GM11168 (cell line): ENCODE data around the gene RUNX2.
"Not testable (repeated sequence)": the region's sequence is repeated elsewhere in the genome, so short reads cannot be mapped to it uniquely, and the experiment has no call there.

Experiments
- in situ Hi-C: fragments of 300-500 bp; cut with MboI; formaldehyde crosslinking; loops from one replicate; pipeline ENCODE4 v1.12.0; 2022; ENCODE audit warnings: low sequenced_read_pairs; ENCODE audit not compliant: unreplicated experiment

RUNX2 gene

DNA sequence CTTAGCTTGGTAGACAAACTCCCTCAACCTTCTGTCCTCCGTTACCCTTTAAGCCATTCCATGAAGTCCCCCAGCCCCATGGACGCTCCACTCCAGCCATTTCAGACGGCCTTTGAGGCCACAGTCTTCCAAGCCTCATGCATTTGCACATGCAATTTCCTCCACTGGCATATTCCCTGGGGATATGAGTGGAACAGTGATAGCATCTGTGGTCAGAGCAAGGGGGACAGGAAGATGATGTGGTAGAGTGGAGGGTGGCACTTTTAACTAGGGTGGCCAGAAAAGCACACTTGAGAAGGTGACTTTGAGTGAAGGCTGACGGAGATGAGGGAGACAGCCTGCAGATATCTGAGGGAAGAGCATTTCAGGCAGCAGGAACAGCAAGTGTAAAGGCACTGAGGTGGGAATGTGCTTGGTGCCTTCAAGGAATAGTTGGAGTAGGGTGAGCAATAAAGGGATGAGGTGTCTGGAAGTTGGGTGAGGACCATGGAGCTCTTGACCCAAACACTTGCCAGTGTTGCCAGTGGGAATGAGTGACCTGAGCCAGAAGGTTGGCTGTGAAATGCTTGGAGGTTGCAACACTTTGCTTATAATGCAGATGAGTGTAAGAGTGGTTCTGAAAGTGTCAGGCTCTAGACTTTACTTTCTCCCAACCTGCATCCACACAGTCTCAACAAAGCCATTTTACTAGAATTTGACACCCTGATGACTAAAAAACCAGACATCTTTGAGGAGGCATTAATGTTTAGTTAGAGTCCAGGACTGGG lies 325.2 kb downstream of the RUNX2 start:
- in situ Hi-C loops = no loop called here

GRCh38 chr6:45654673-45655072 lies 326.5 kb downstream of the RUNX2 start:
- in situ Hi-C loops = no loop called here

- in situ Hi-C loops = no loop called here
These were observed 327.8 kb downstream of the RUNX2 start for GRCh38 chr6:45655745-45656476.

- in situ Hi-C loops = no loop called here
These were observed 329.1 kb downstream of the RUNX2 start for GRCh38 chr6:45657226-45657625.

DNA sequence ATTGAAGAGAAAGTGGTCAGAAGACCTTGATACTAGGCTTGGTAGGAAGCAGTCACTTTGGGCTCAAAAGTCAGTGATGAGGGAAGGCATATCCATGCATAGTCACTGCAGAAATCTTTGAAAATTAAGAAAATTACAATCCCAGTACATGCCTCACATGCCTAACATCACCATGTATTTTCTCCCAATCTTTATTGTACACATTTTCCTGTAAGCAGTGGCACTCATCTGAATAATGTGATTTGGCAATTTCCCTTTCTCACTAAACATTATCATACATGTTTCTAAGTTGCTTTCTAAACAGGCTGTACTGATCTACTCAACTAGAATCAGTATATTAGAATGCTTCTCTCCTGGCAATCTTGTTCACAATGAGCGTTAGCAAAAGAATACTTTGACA lies 330.3 kb downstream of the RUNX2 start:
- in situ Hi-C loops = no loop called here

DNA sequence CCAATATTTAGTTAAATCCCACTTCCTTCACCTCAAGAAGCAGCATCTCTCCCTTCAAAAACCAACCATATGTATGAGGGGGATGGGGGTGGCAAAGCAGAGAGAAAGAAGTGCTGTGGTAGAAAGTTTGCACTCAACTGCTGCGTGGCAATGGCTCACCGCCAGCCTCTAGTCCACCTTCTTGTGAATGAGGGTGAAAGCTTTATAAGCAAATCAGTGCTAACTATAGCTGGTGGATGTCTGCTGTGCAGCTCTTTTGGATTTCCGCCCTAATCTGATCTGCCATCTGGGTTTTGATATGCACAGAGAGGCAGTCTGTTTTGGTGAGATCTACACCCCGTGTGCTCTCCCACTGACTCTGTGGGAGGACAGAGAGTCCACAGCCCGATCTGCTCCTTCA lies 330.8 kb downstream of the RUNX2 start:
- in situ Hi-C loops = no loop called here

- in situ Hi-C loops = no loop called here
These were observed 333.5 kb downstream of the RUNX2 start for GRCh38 chr6:45661661-45662060.

GRCh38 chr6:45663251-45664221 lies 335.4 kb downstream of the RUNX2 start:
- in situ Hi-C loops = no loop called here

GRCh38 chr6:45664707-45665106 lies 336.6 kb downstream of the RUNX2 start:
- in situ Hi-C loops = no loop called here

DNA sequence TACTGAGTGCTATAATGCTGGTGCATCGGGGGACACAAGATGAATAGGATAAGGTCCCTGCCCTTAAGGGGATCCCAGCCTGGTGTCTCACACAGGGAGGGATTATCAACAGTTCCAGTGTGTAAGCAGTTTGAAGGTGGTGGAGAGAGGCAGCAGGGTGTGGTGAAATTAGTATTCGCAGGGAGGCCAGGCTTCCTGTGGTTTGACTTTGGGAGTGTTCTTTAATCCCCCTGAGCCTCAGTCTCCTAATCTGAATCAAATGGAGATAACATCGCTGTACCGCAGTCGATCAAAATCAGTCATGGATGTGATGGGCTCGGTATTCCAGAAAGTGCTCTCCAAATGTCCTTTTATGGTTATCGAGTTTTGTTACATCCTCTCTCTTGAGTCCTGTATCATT lies 337.7 kb downstream of the RUNX2 start:
- in situ Hi-C loops = no loop called here

- in situ Hi-C loops = no loop called here
These were observed 338.7 kb downstream of the RUNX2 start for GRCh38 chr6:45666846-45667245.

DNA sequence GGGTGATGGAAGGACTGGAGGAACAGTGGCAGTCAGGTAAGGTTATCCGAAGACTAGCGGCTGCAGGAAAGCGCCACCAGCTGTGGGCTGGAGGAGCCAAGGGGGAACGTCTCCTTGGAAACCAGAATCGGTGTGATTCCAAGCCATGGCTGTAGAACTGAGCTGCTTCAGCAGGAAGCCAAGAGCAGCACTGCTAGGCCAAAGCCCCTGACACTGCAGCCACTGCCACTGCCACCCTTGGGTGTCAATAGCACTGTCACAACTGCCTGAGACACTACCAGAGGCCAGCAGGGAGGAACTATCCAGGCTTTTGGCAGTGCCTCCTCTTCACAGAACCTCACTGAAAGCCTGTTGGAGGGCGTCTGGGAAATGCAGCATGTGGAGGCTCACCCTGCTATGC lies 339.2 kb downstream of the RUNX2 start:
- in situ Hi-C loops = no loop called here

GRCh38 chr6:45667766-45668165 lies 339.6 kb downstream of the RUNX2 start:
- in situ Hi-C loops = no loop called here

GRCh38 chr6:45668705-45669104 lies 340.6 kb downstream of the RUNX2 start:
- in situ Hi-C loops = no loop called here

DNA sequence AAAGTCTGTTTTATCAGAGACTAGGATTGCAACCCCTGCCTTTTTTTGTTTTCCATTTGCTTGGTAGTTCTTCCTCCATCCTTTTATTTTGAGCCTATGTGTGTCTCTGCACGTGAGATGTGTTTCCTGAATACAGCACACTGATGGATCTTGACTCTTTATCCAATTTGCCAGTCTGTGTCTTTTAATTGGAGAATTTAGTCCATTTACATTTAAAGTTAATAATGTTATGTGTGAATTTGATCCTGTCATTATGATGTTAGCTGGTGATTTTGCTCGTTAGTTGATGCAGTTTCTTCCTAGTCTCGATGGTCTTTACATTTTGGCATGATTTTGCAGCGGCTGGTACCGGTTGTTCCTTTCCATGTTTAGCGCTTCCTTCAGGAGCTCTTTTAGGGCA lies 345.0 kb downstream of the RUNX2 start:
- in situ Hi-C loops = not testable (repeated sequence)

DNA sequence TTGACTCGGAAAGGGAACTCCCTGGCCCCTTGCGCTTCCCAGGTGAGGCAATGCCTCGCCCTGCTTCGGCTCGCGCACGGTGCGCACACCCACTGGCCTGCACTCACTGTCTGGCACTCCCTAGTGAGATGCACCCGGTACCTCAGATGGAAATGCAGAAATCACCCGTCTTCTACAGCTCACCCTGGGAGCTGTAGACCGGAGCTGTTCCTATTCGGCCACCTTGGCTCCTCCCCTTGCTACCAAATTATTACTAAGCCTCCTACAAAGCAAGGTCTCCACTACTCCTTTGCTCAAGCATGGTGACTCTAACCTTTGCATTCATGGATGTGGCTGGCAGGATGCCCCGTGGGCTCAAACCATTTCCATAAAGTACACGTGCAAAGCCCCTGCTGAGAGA lies 347.0 kb downstream of the RUNX2 start:
- in situ Hi-C loops = not testable (repeated sequence)

DNA sequence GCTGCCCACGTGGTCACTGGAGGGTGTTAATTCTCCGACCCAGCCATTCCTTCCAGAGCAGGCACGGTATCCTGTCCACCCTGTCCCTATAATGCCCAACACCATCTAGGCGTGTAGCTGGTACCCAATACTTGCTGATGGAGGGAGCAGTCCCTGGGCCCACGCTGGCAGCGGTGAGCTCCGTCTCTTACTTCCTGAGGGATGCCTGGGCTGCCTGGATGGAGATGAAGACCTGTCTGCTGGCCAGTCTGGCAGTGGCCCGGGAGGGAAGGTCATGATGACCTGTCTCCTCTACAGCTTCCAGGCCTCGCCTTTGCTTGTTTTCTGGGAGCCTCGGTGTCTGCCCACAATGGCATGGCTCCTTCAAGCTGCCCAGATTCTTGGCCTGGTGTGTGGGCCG lies 347.5 kb downstream of the RUNX2 start:
- in situ Hi-C loops = no loop called here

GRCh38 chr6:45676380-45676779 lies 348.2 kb downstream of the RUNX2 start:
- in situ Hi-C loops = no loop called here

GRCh38 chr6:45677381-45678284 lies 349.5 kb downstream of the RUNX2 start:
- in situ Hi-C loops = no loop called here

DNA sequence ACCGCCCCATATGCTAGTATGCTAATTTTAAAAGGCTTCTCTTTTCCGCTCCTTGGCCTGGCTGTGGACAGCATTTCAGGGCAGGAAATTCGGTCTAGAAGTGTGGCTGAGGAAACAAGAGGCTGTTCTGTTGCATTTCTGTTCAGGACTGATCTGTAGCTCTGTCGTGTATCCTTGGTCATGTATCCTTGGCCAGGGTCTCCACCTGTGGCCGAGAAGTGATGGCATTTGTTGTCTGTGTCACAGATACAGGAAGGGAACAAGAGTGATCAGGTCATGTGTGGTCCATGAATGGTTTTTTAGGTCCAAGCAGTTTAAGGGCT lies 350.1 kb downstream of the RUNX2 start:
- in situ Hi-C loops = no loop called here
